ENCODE measurements around the gene FRMD4A. TPM values are rescaled to one million over a fixed set of nuclear protein-coding genes. Genes with fewer than 3 reads are reported as not detected.

The FRMD4A gene
- total RNA-seq, 2 experiments from 2014 or later = 0.17 TPM; not detected in 1

- H3K27ac ChIP-seq (ENCODE audit: low read depth, low read length, poor library complexity, severe bottlenecking) = no peak overlapping the region
Observed at GRCh38 chr10:13690281-13690825, 640.4 kb downstream of the FRMD4A start.

GRCh38 chr10:13686331-13686752 is 644.4 kb downstream of the FRMD4A start:
- BruUV-seq (replicated peaks) = no TSS peak
- no peaks in the 10 kb centered on the region for H3K36me3 ChIP-seq (ENCODE audit: insufficient read depth, low read length)
- H2AFZ ChIP-seq (ENCODE audit: low read length) = no peak overlapping the region

More at GRCh38 chr10:13690281-13690825, 640.4 kb downstream of the FRMD4A start:
- Histone ChIP-seq H3K36me3 (ENCODE audit: insufficient read depth, low read length) (no peaks in the 10 kb centered on the region), H3K4me1 (ENCODE audit: insufficient read depth, low read length, poor library complexity, severe bottlenecking) (no peaks in the 10 kb centered on the region), H3K9me2 (ENCODE audit: insufficient read depth, low read length) (no peaks in the 10 kb centered on the region), H4K20me1 (ENCODE audit: insufficient read depth, low read length) (no peaks in the 10 kb centered on the region), H3K79me2 (ENCODE audit: insufficient read depth, low read depth, low read length) (no peaks in the 10 kb centered on the region), H3K4me3 (ENCODE audit: low read depth, low read length, poor library complexity, severe bottlenecking) (no peak overlapping the region), H3K9me3 (ENCODE audit: low read length) (no peaks in the 10 kb centered on the region), H3K4me2 (ENCODE audit: low read length) (no peak overlapping the region), H2AFZ (ENCODE audit: low read length) (no peak overlapping the region)
- no TSS peak for BruUV-seq (replicated peaks)
- POLR2A ChIA-PET = no interaction called here
- no peak for DNase-seq (ENCODE audit: low spot score)
- intact Hi-C loops (cut with micrococcal nuclease; ENCODE audit: unreplicated experiment) = no loop called here
- CTCF ChIA-PET (ENCODE audit: unreplicated experiment) = no interaction called here
- TF ChIP-seq EZH2phosphoT487 (IDR thresholded peaks at IDR 0.05; ENCODE audit: borderline replicate concordance, low read depth, low read length) (no peak), CTCF (conservative IDR thresholded peaks at IDR 0.05; ENCODE audit: low read length) (no peak)

More at GRCh38 chr10:13686331-13686752, 644.4 kb downstream of the FRMD4A start:
- no peak overlapping the region for H3K4me2 ChIP-seq (ENCODE audit: low read length)
- no peaks in the 10 kb centered on the region for H4K20me1 ChIP-seq (ENCODE audit: insufficient read depth, low read length)
- H3K27ac ChIP-seq (ENCODE audit: low read depth, low read length, poor library complexity, severe bottlenecking) = no peak overlapping the region
- H3K9me2 ChIP-seq (ENCODE audit: insufficient read depth, low read length) = no peaks in the 10 kb centered on the region
- no peak for TF ChIP-seq EZH2phosphoT487 (IDR thresholded peaks at IDR 0.05; ENCODE audit: borderline replicate concordance, low read depth, low read length)
- TF ChIP-seq CTCF (conservative IDR thresholded peaks at IDR 0.05; ENCODE audit: low read length) = no peak
- intact Hi-C loops (cut with micrococcal nuclease; ENCODE audit: unreplicated experiment) = no loop called here
- no peak overlapping the region for H3K4me3 ChIP-seq (ENCODE audit: low read depth, low read length, poor library complexity, severe bottlenecking)
- no peaks in the 10 kb centered on the region for H3K79me2 ChIP-seq (ENCODE audit: insufficient read depth, low read depth, low read length)
- ChIA-PET CTCF (ENCODE audit: unreplicated experiment) (no interaction called here), POLR2A (no interaction called here)
- DNase-seq (ENCODE audit: low spot score) = no peak
- H3K4me1 ChIP-seq (ENCODE audit: insufficient read depth, low read length, poor library complexity, severe bottlenecking) = no peaks in the 10 kb centered on the region
- H3K9me3 ChIP-seq (ENCODE audit: low read length) = no peaks in the 10 kb centered on the region
